Smooth muscle cell (in vitro differentiated cells): ENCODE data around the gene DNAI2. TPM values are rescaled to one million over a fixed set of nuclear protein-coding genes. Genes with fewer than 3 reads are reported as not detected.

Source experiments
- DNase-seq: peaks from one replicate; lab custom pipeline; 2025; ENCODE audit not compliant: unreplicated experiment; lab: John Stamatoyannopoulos, UW
- H2AFZ ChIP-seq: fragments of 200-600 bp; sonication (generic); 2 replicates; pipeline ENCODE4 v1.6.0; 2016; ENCODE audit warnings: antibody characterized with exemption, low read depth, mild to moderate bottlenecking
- H3F3A ChIP-seq: fragments of 200-600 bp; sonication (generic); 2 replicates; pipeline ENCODE4 v1.6.0; 2017; ENCODE audit warnings: antibody characterized with exemption, low read depth
- H3K27ac ChIP-seq: fragments of 200-600 bp; sonication (generic); 2 replicates; pipeline ENCODE4 v1.5.1; 2016; ENCODE audit warnings: low read depth, mild to moderate bottlenecking
- H3K27me3 ChIP-seq: fragments of 200-600 bp; sonication (generic); 2 replicates; pipeline ENCODE4 v1.6.1; 2016; ENCODE audit warnings: low read depth, mild to moderate bottlenecking
- H3K36me3 ChIP-seq: fragments of 200-600 bp; sonication (generic); 2 replicates; pipeline ENCODE4 v1.5.1; 2016; ENCODE audit warnings: low read depth
- H3K4me1 ChIP-seq: fragments of 200-600 bp; sonication (generic); 2 replicates; pipeline ENCODE4 v1.5.1; 2016; ENCODE audit warnings: low read depth
- H3K4me2 ChIP-seq: fragments of 200-600 bp; sonication (generic); 2 replicates; pipeline ENCODE4 v1.6.0; 2016; ENCODE audit warnings: mild to moderate bottlenecking
- H3K4me3 ChIP-seq: fragments of 200-600 bp; sonication (generic); 2 replicates; pipeline ENCODE4 v1.5.1; 2016; ENCODE audit warnings: mild to moderate bottlenecking
- H3K79me2 ChIP-seq: fragments of 200-600 bp; sonication (generic); 2 replicates; pipeline ENCODE4 v1.6.0; 2016; ENCODE audit warnings: low read depth, mild to moderate bottlenecking
- H3K9ac ChIP-seq: fragments of 200-600 bp; sonication (generic); 2 replicates; pipeline ENCODE4 v1.6.0; 2016; ENCODE audit warnings: low read depth
- H3K9me3 ChIP-seq: fragments of 200-600 bp; sonication (generic); replicated peaks from 2 replicates; pipeline ENCODE4 v1.5.1; 2016; ENCODE audit warnings: low read depth
- H4K20me1 ChIP-seq: fragments of 200-600 bp; sonication (generic); 2 replicates; pipeline ENCODE4 v1.6.0; 2016; ENCODE audit warnings: low read depth
- CTCF ChIP-seq: fragments of 200-600 bp; sonication (generic); IDR thresholded peaks from 2 replicates; pipeline ENCODE4 v1.5.1; 2017; ENCODE audit warnings: borderline replicate concordance, mild to moderate bottlenecking, antibody characterized with exemption; ENCODE audit not compliant: insufficient read depth, poor library complexity, severe bottlenecking
- WGBS: methylation state at CpG from one replicate; pipeline ENCODE4 v1.1.7; 2016; ENCODE audit warnings: low lambda C conversion rate; 5-methylcytosine and 5-hydroxymethylcytosine counted together
- polyA plus RNA-seq: library from polyadenylated mRNA; unstranded; fragments of >200 nt; fragmentation: Nextera tagmentation; extraction: Ambion mirVana; gene quantifications from 2 replicates; pipeline ENCODE4 v1.2.1, GENCODE V29; 2016
- total RNA-seq: library from RNA; depleted of rRNA; stranded (reverse); fragments of >200 nt; gene quantifications from 2 replicates; pipeline ENCODE4 v1.2.3, GENCODE V29; 2014

Gene DNAI2
- total and polyA plus RNA-seq, 2 experiments from 2014 or later, result not detected

GRCh38 chr17:74340470-74341023 lies 66.5 kb downstream of the DNAI2 start:
- 75% methylated on average over 12 of the region's 13 CpGs for WGBS

GRCh38 chr17:74342224-74342623 lies 68.2 kb downstream of the DNAI2 start:
- Histone ChIP-seq H4K20me1 (no peaks in the 10 kb centered on the region), H2AFZ (no peak overlapping the region), H3K4me3 (no peak overlapping the region), H3K36me3 (no peaks in the 10 kb centered on the region), H3K9ac (no peak overlapping the region), H3K27ac (no peak overlapping the region), H3K9me3 (no peaks in the 10 kb centered on the region), H3K4me2 (no peak overlapping the region), H3F3A (no peaks in the 10 kb centered on the region), H3K27me3 (peaks cover 12% of the 10 kb centered on the region), H3K4me1 (no peaks in the 10 kb centered on the region), H3K79me2 (no peaks in the 10 kb centered on the region)
- DNase-seq, result no peak
- no peak for TF ChIP-seq CTCF
- WGBS, result 87% methylated on average over 10 of the region's 10 CpGs

More at GRCh38 chr17:74340470-74341023, 66.5 kb downstream of the DNAI2 start:
- no peaks in the 10 kb centered on the region for H3K4me1 ChIP-seq
- H3K4me3 ChIP-seq, result no peak overlapping the region
- peaks cover 16% of the 10 kb centered on the region for H3K27me3 ChIP-seq
- no peaks in the 10 kb centered on the region for H4K20me1 ChIP-seq
- H3K4me2 ChIP-seq, result no peak overlapping the region
- no peak overlapping the region for H2AFZ ChIP-seq
- DNase-seq, result no peak
- no peaks in the 10 kb centered on the region for H3K9me3 ChIP-seq
- H3K27ac ChIP-seq, result no peak overlapping the region
- H3K9ac ChIP-seq, result no peak overlapping the region
- no peaks in the 10 kb centered on the region for H3K36me3 ChIP-seq
- no peaks in the 10 kb centered on the region for H3K79me2 ChIP-seq
- TF ChIP-seq CTCF, result no peak
- no peaks in the 10 kb centered on the region for H3F3A ChIP-seq

GRCh38 chr17:74343121-74343520 lies 69.1 kb downstream of the DNAI2 start:
- Histone ChIP-seq H4K20me1 (no peaks in the 10 kb centered on the region), H3K9me3 (no peaks in the 10 kb centered on the region), H3K4me2 (no peak overlapping the region), H3K27ac (no peak overlapping the region), H3K9ac (no peak overlapping the region), H3K4me3 (no peak overlapping the region), H3K4me1 (no peaks in the 10 kb centered on the region), H3K79me2 (no peaks in the 10 kb centered on the region), H3F3A (no peaks in the 10 kb centered on the region), H3K27me3 (peaks cover 11% of the 10 kb centered on the region), H3K36me3 (no peaks in the 10 kb centered on the region), H2AFZ (no peak overlapping the region)
- no peak for TF ChIP-seq CTCF
- 85% methylated on average over 8 of the region's 8 CpGs for WGBS
- no peak for DNase-seq

GRCh38 chr17:74343526-74344284 lies 69.7 kb downstream of the DNAI2 start:
- no peak for TF ChIP-seq CTCF
- H3K9ac ChIP-seq, result no peak overlapping the region
- no peak overlapping the region for H3K4me2 ChIP-seq
- H3F3A ChIP-seq, result no peaks in the 10 kb centered on the region
- 77% methylated on average over 9 of the region's 9 CpGs for WGBS
- H3K27ac ChIP-seq, result no peak overlapping the region
- peaks cover 17% of the 10 kb centered on the region for H3K27me3 ChIP-seq
- H3K36me3 ChIP-seq, result no peaks in the 10 kb centered on the region
- no peaks in the 10 kb centered on the region for H3K4me1 ChIP-seq
- H2AFZ ChIP-seq, result no peak overlapping the region
- H4K20me1 ChIP-seq, result no peaks in the 10 kb centered on the region
- H3K9me3 ChIP-seq, result no peaks in the 10 kb centered on the region
- H3K4me3 ChIP-seq, result no peak overlapping the region
- DNase-seq, result no peak
- H3K79me2 ChIP-seq, result no peaks in the 10 kb centered on the region
